Sigmoid colon (tissue), 7 donors: ENCODE measurements around the gene WRAP73. TPM values are rescaled to one million over a fixed set of nuclear protein-coding genes. Genes with fewer than 3 reads are reported as not detected.

Experiments
- DNase-seq: peaks from one replicate; pipeline ENCODE4 v3.0.0-alpha.2; 2019
- H3K27ac ChIP-seq, 4 donors: fragments of 200-600 bp; sonication (generic); one replicate each; pipeline ENCODE4 v1.5.1; 2016 to 2019; ENCODE audit warnings: mild to moderate bottlenecking in 1 of 4
- H3K27me3 ChIP-seq, 3 donors: fragments of 200-600 bp; sonication (generic); one replicate each; pipeline ENCODE4 v1.5.1; 2019; ENCODE audit warnings: mild to moderate bottlenecking in 1 of 3
- H3K36me3 ChIP-seq, 4 donors: fragments of 200-600 bp; sonication (generic); one replicate each; pipeline ENCODE4 v1.5.1; 2016 to 2019
- H3K4me1 ChIP-seq, 4 donors: fragments of 200-600 bp; sonication (generic); one replicate each; pipeline ENCODE4 v1.5.1; 2017 to 2019
- H3K4me3 ChIP-seq, 4 donors: fragments of 200-600 bp; sonication (generic); one replicate each; pipeline ENCODE4 v1.5.1; 2017 to 2019; ENCODE audit warnings: mild to moderate bottlenecking in 2 of 4, moderate library complexity in 1 of 4
- H3K9me3 ChIP-seq, 4 donors: fragments of 200-600 bp in 3 of 4; sonication (generic) in 3 of 4; one replicate each; pipeline versions ENCODE4 v1.5.1 to v1.6.1; 2013 to 2019
- EP300 ChIP-seq, 4 donors: sonication (generic); formaldehyde crosslinking; IDR thresholded peaks; one replicate each; pipeline ENCODE4 v1.6.1; 2017; ENCODE audit warnings: antibody characterized with exemption in 4 of 4
- POLR2A ChIP-seq, 2 donors: fragments of 450-650 bp; IDR thresholded peaks; one replicate each; pipeline ENCODE4 v1.6.1; 2016; ENCODE audit warnings: antibody characterized with exemption in 2 of 2, mild to moderate bottlenecking in 2 of 2, moderate library complexity in 2 of 2
- POLR2AphosphoS5 ChIP-seq, 4 donors: sonication (generic); formaldehyde crosslinking; IDR thresholded peaks; one replicate each; pipeline ENCODE4 v1.6.1; 2017; ENCODE audit warnings: antibody characterized with exemption in 4 of 4
- WGBS, 2 donors: extraction: QIAGEN DNeasy Blood & Tissue Kit; methylation state at CpG; one replicate each; pipeline ENCODE4 v1.1.7; 2013; 5-methylcytosine and 5-hydroxymethylcytosine counted together
- intact Hi-C: fragments of 100-400 bp; cut with DNase I; formaldehyde crosslinking; loops from one replicate; pipeline ENCODE4 v1.15.1; 2023
- polyA plus RNA-seq, 3 donors: library from polyadenylated mRNA; stranded (reverse); fragments of 200-250 nt; gene quantifications; one replicate each; pipeline ENCODE4 v1.2.3, GENCODE V29; 2013
- total RNA-seq, 4 donors: library from RNA; depleted of rRNA; stranded (reverse); fragments of >200 nt; gene quantifications; one replicate each; pipeline ENCODE4 v1.1.0, GENCODE V29; 2016
- TF ChIP-seq, protein P1 (sequence below), 4 experiments: fragments of 450-650 bp in 3 of 4; fragments of 200-600 bp in 1 of 4; IDR thresholded peaks; one replicate each; pipeline ENCODE4 v1.5.1; 2016 to 2019; ENCODE audit warnings: antibody characterized with exemption in 4 of 4, mild to moderate bottlenecking in 3 of 4, moderate library complexity in 2 of 4
- donor health status: healthy with polysubstance abuse.
- donor health status: Bipolar disorder and iron deficiency.
- donor health status: healthy.

Gene WRAP73
- total and polyA plus RNA-seq, 7 donors = 11.4 to 24.2 (median 17.2) TPM

DNA sequence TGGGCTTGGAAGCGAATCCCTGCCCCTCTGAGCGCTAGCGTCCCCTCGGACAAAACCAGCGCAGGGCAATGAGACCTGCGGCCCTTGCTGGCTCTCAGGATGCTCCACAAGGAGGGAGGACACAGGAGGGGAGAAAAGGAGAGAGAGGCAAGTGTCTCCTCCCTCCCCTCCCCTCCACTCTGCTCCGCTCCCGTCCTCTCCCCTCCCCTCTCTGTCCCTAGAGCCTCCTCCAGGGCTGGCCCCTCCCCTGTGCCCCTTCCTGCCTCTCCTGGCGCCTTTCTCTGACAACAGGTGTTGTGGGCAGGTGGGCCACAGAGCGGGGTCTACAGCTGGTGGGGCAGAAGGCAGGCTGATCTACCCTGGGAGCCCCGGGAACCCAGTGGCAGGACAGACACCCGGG, 37.6 kb upstream of the WRAP73 start:
- TF ChIP-seq, protein P1, sequence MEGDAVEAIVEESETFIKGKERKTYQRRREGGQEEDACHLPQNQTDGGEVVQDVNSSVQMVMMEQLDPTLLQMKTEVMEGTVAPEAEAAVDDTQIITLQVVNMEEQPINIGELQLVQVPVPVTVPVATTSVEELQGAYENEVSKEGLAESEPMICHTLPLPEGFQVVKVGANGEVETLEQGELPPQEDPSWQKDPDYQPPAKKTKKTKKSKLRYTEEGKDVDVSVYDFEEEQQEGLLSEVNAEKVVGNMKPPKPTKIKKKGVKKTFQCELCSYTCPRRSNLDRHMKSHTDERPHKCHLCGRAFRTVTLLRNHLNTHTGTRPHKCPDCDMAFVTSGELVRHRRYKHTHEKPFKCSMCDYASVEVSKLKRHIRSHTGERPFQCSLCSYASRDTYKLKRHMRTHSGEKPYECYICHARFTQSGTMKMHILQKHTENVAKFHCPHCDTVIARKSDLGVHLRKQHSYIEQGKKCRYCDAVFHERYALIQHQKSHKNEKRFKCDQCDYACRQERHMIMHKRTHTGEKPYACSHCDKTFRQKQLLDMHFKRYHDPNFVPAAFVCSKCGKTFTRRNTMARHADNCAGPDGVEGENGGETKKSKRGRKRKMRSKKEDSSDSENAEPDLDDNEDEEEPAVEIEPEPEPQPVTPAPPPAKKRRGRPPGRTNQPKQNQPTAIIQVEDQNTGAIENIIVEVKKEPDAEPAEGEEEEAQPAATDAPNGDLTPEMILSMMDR (IDR thresholded peaks at IDR 0.05) = no peak
- TF ChIP-seq EP300 (IDR thresholded peaks at IDR 0.05) (no peak), POLR2AphosphoS5 (IDR thresholded peaks at IDR 0.05) (no peak), POLR2A (IDR thresholded peaks at IDR 0.05) (no peak)
- peaks cover 0 to 42% (median 18%) of the 10 kb centered on the region in 3 donors for H3K27me3 ChIP-seq
- WGBS, 2 donors = 77 to 80% methylated on average over 12 of the region's 12 CpGs

DNA sequence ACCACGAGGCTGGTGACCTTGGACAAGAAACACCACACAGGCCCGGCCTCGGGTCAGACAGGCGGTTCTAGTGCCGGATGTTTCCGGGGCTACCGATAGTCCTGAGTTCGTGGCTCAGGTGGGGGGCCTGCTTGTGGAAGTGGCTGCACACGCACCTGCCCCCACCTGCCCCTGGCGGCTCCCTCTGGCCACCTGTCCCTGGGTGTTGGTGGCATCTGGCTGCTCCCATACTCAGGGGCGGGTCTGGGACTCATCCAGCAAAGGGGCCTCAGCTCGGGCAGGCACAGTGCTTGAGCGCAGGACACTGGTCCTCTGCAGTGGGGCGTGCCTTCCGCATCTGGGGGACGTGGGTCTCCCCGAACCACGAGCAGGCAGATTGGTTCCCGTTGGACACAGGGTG, 36.0 kb upstream of the WRAP73 start:
- H3K4me3 ChIP-seq = no peak overlapping the region
- H3K9me3 ChIP-seq = no peaks in the 10 kb centered on the region
- DNase-seq = no peak
- peaks cover 0 to 5% (median 2%) of the 10 kb centered on the region in 4 donors for H3K4me1 ChIP-seq
- intact Hi-C loops = no loop called here
- H3K27me3 ChIP-seq = peaks cover 0 to 42% (median 18%) of the 10 kb centered on the region in 3 donors
- TF ChIP-seq, protein P1 (IDR thresholded peaks at IDR 0.05) = no peak
- TF ChIP-seq POLR2AphosphoS5 (IDR thresholded peaks at IDR 0.05) (no peak), POLR2A (IDR thresholded peaks at IDR 0.05) (no peak), EP300 (IDR thresholded peaks at IDR 0.05) (no peak)
- WGBS, 2 donors = 59 to 86% methylated on average over 19 of the region's 19 CpGs
- no peak overlapping the region for H3K27ac ChIP-seq
- no peaks in the 10 kb centered on the region for H3K36me3 ChIP-seq

More for the DNA sequence above, 37.6 kb upstream of the WRAP73 start:
- Histone ChIP-seq H3K36me3 (no peaks in the 10 kb centered on the region), H3K4me1 (peaks cover 0 to 5% (median 2%) of the 10 kb centered on the region in 4 donors), H3K9me3 (no peaks in the 10 kb centered on the region), H3K4me3 (no peak overlapping the region), H3K27ac (no peak overlapping the region)
- no peak for DNase-seq
- intact Hi-C loops = no loop called here

DNA sequence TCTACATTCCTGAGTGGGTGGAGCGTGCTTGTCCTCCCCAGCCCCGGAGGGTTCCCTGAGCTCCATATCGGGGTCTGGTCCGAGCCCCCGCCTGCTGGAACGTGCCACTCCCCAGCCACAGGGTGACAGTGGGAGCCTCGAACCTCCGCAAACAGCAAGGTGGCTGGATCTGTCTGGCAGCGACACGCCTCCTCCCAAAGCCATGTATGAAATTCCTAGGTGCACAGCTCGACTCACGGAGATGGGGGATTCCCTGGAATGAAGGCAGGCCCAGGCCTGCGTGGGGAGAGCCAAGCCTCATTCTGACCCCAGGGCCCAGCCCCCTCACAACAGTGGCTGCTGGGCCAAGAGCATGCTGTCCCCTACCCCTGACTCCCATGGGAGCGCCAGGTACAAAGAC, 35.3 kb upstream of the WRAP73 start:
- H3K36me3 ChIP-seq = no peaks in the 10 kb centered on the region
- no peak for TF ChIP-seq POLR2AphosphoS5 (IDR thresholded peaks at IDR 0.05)
- no peak for TF ChIP-seq POLR2A (IDR thresholded peaks at IDR 0.05)
- TF ChIP-seq EP300 (IDR thresholded peaks at IDR 0.05) = no peak
- TF ChIP-seq, protein P1 (IDR thresholded peaks at IDR 0.05) = no peak
- peaks cover 0 to 47% (median 18%) of the 10 kb centered on the region in 3 donors for H3K27me3 ChIP-seq
- WGBS, 2 donors = 48 to 88% methylated on average over 14 of the region's 14 CpGs
- no peak overlapping the region for H3K4me3 ChIP-seq
- H3K4me1 ChIP-seq = peaks cover 0 to 5% (median 2%) of the 10 kb centered on the region in 4 donors
- intact Hi-C loops = no loop called here
- no peaks in the 10 kb centered on the region for H3K9me3 ChIP-seq
- DNase-seq = no peak
- H3K27ac ChIP-seq = no peak overlapping the region

DNA sequence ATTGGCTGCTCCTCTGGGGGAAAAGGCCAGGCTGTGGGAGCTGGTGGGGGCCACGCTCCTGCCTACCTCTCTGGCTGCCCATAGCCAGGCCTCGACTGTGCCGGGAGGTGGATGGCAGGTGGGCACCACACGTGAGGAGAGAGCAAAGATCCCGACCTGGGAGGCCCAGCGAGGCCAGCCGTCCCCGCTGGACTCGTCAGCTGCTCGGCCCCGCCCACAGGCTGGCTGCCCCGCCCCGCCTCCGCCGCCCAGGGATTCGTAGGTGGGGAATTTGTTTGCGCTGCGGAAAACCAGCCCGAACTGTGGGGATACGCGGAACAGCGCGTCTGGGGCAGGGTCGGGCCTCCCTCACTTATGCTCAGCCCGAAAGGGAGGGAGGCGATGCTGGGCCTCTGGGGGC, 34.1 kb upstream of the WRAP73 start:
- no peak for DNase-seq
- H3K9me3 ChIP-seq = no peaks in the 10 kb centered on the region
- H3K4me1 ChIP-seq = peaks cover 0 to 5% (median 2%) of the 10 kb centered on the region in 4 donors
- no peaks in the 10 kb centered on the region for H3K36me3 ChIP-seq
- intact Hi-C loops = no loop called here
- no peak for TF ChIP-seq POLR2A (IDR thresholded peaks at IDR 0.05)
- WGBS, 2 donors = 10 to 22% methylated on average over 26 of the region's 26 CpGs
- H3K4me3 ChIP-seq = no peak overlapping the region
- H3K27me3 ChIP-seq = peaks cover 0 to 41% (median 18%) of the 10 kb centered on the region in 3 donors
- no peak overlapping the region for H3K27ac ChIP-seq

DNA sequence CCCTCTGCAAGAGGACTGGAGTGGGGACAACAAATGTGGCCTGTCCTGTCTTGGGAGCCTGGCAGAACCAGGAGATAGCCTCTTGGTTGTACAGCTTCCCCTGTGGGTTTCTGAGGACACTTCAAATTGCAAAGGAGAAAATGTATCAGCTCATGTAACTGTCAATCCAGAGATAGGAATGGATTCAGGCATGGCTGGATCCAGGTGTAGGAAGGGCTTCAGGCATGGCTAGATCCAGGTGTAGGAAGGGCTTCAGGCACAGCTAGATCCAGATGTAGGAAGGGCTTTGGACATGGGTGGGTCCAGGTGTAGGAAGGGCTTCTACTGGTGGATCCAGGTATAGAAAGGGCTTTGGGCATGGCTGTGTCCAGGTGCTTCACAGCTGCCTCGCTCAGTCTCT, 33.3 kb upstream of the WRAP73 start:
- Histone ChIP-seq H3K27ac (no peak overlapping the region), H3K27me3 (peaks cover 0 to 38% (median 18%) of the 10 kb centered on the region in 3 donors), H3K9me3 (no peaks in the 10 kb centered on the region), H3K4me3 (no peak overlapping the region), H3K36me3 (no peaks in the 10 kb centered on the region), H3K4me1 (peaks cover 0 to 5% (median 2%) of the 10 kb centered on the region in 4 donors)
- no peak for DNase-seq
- intact Hi-C loops = no loop called here
- TF ChIP-seq, protein P1 (IDR thresholded peaks at IDR 0.05) = no peak
- TF ChIP-seq EP300 (IDR thresholded peaks at IDR 0.05) (no peak), POLR2A (IDR thresholded peaks at IDR 0.05) (no peak), POLR2AphosphoS5 (IDR thresholded peaks at IDR 0.05) (no peak)
- whole genome bisulfite sequencing, 2 donors = 88 to 93% methylated on average over 1 of the region's 1 CpG
